ENCODE measurements around the gene COMT. TPM values are rescaled to one million over a fixed set of nuclear protein-coding genes. Genes with fewer than 3 reads are reported as not detected.

Gene COMT
- total and polyA plus RNA-seq, 9 of the 15 experiments (the other 6 are each of a cell fraction or from before 2014, with no cell fraction given), result 12.5 to 351 (median 155) TPM

DNA sequence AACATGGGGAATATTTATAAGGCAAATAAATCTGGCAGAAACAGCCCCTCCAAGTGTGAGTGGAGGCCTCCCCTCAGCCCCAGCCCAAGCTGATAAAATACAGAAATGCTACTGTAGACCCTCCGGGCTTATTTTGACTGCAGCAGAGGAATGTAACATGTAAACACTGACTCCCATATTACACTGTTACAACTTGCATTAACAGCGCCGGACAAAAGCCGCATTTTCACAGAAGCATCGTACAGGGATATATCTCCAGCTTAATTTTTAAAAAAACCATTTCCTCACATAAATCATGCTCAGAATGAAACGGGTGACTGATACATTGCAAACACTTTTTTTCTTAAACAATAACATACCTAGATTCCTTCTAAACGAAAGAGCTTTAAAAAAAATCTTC is 36.6 kb upstream of the COMT start:
- WGBS (ENCODE audit: insufficient coverage, low coverage, missing lambda C conversion rate), result 64% methylated on average over 7 of the region's 7 CpGs
- H3K4me2 ChIP-seq (ENCODE audit: insufficient read depth, low read length), result no peak overlapping the region
- H3K36me3 ChIP-seq (ENCODE audit: control insufficient read depth, insufficient read depth, low read length), result peaks cover 9% of the 10 kb centered on the region; the same call in 2 of the 3 replicates
- no peak overlapping the region for H3K9ac ChIP-seq (ENCODE audit: insufficient read depth in 1 of 2, low read depth in 2 of 2, low read length in 2 of 2)
- no peak for TF ChIP-seq CBX1 (IDR thresholded peaks at IDR 0.05; ENCODE audit: low read depth)
- TF ChIP-seq, protein P1, sequence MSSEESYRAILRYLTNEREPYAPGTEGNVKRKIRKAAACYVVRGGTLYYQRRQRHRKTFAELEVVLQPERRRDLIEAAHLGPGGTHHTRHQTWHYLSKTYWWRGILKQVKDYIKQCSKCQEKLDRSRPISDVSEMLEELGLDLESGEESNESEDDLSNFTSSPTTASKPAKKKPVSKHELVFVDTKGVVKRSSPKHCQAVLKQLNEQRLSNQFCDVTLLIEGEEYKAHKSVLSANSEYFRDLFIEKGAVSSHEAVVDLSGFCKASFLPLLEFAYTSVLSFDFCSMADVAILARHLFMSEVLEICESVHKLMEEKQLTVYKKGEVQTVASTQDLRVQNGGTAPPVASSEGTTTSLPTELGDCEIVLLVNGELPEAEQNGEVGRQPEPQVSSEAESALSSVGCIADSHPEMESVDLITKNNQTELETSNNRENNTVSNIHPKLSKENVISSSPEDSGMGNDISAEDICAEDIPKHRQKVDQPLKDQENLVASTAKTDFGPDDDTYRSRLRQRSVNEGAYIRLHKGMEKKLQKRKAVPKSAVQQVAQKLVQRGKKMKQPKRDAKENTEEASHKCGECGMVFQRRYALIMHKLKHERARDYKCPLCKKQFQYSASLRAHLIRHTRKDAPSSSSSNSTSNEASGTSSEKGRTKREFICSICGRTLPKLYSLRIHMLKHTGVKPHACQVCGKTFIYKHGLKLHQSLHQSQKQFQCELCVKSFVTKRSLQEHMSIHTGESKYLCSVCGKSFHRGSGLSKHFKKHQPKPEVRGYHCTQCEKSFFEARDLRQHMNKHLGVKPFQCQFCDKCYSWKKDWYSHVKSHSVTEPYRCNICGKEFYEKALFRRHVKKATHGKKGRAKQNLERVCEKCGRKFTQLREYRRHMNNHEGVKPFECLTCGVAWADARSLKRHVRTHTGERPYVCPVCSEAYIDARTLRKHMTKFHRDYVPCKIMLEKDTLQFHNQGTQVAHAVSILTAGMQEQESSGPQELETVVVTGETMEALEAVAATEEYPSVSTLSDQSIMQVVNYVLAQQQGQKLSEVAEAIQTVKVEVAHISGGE (CRISPR knock-in tag; IDR thresholded peaks at IDR 0.05), result no peak
- TF ChIP-seq STAT5A (IDR thresholded peaks at IDR 0.05; ENCODE audit: borderline replicate concordance, low read length), result no peak
- TF ChIP-seq MYNN (IDR thresholded peaks at IDR 0.05), result no peak
- TF ChIP-seq MYNN (CRISPR knock-in tag; IDR thresholded peaks at IDR 0.05), result no peak
- no peak for TF ChIP-seq SNRNP70 (optimal IDR thresholded peaks at IDR 0.05; ENCODE audit: low read depth, low read length)
- no peak for TF ChIP-seq U2AF1 (optimal IDR thresholded peaks at IDR 0.05; ENCODE audit: low read depth, low read length)
- TF ChIP-seq, protein P2, sequence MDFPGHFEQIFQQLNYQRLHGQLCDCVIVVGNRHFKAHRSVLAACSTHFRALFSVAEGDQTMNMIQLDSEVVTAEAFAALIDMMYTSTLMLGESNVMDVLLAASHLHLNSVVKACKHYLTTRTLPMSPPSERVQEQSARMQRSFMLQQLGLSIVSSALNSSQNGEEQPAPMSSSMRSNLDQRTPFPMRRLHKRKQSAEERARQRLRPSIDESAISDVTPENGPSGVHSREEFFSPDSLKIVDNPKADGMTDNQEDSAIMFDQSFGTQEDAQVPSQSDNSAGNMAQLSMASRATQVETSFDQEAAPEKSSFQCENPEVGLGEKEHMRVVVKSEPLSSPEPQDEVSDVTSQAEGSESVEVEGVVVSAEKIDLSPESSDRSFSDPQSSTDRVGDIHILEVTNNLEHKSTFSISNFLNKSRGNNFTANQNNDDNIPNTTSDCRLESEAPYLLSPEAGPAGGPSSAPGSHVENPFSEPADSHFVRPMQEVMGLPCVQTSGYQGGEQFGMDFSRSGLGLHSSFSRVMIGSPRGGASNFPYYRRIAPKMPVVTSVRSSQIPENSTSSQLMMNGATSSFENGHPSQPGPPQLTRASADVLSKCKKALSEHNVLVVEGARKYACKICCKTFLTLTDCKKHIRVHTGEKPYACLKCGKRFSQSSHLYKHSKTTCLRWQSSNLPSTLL (IDR thresholded peaks at IDR 0.05), result no peak
- TF ChIP-seq, protein P3, sequence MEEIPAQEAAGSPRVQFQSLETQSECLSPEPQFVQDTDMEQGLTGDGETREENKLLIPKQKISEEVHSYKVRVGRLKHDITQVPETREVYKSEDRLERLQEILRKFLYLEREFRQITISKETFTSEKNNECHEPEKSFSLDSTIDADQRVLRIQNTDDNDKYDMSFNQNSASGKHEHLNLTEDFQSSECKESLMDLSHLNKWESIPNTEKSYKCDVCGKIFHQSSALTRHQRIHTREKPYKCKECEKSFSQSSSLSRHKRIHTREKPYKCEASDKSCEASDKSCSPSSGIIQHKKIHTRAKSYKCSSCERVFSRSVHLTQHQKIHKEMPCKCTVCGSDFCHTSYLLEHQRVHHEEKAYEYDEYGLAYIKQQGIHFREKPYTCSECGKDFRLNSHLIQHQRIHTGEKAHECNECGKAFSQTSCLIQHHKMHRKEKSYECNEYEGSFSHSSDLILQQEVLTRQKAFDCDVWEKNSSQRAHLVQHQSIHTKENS (CRISPR knock-in tag; IDR thresholded peaks at IDR 0.05), result no peak
- no peak for TF ChIP-seq PURB (CRISPR knock-in tag; IDR thresholded peaks at IDR 0.05; ENCODE audit: low read depth)
- no peak for TF ChIP-seq EGR1 (conservative IDR thresholded peaks at IDR 0.05)
- no peak for TF ChIP-seq ZNF436 (CRISPR knock-in tag; IDR thresholded peaks at IDR 0.05)
- TF ChIP-seq POLR2AphosphoS5 (IDR thresholded peaks at IDR 0.05; ENCODE audit: control insufficient read depth, insufficient read depth, low read depth, low read length), result no peak
- no peak for TF ChIP-seq POLR2G (IDR thresholded peaks at IDR 0.05; ENCODE audit: low read depth, low read length)
- TF ChIP-seq XRCC5 (IDR thresholded peaks at IDR 0.05; ENCODE audit: low read depth, low read length), result no peak
- TF ChIP-seq PTBP1 (IDR thresholded peaks at IDR 0.05; ENCODE audit: low read depth, low read length), result no peak
- H3K4me1 ChIP-seq (replicated peaks in 1 of 2; ENCODE audit: control insufficient read depth in 2 of 2, insufficient read depth in 2 of 2, low read length in 2 of 2), result peaks cover 2 to 41% of the 10 kb centered on the region in 2 experiments; a peak in 4 of 5 replicates
- no peak overlapping the region for H3K4me3 ChIP-seq
- H3K9me3 ChIP-seq (replicated peaks; ENCODE audit: control insufficient read depth, insufficient read depth, low read depth, low read length), result no peaks in the 10 kb centered on the region
- H3K27me3 ChIP-seq (ENCODE audit: control insufficient read depth in 2 of 2, insufficient read depth in 2 of 2, low read length in 2 of 2), result no peaks in the 10 kb centered on the region; a peak in 1 of 5 replicates
- no peak for FAIRE-seq
- no peak overlapping the region for H3K27ac ChIP-seq (ENCODE audit: extremely low read depth, low read depth, low read length)
- H3K9me1 ChIP-seq (ENCODE audit: control insufficient read depth, insufficient read depth, low read length), result no peaks in the 10 kb centered on the region
- H4K20me1 ChIP-seq (replicated peaks; ENCODE audit: control insufficient read depth, insufficient read depth, low read length), result peaks cover 3% of the 10 kb centered on the region; the same call in 1 of the 2 replicates
- no peak overlapping the region for H2AFZ ChIP-seq (ENCODE audit: low read depth, low read length)
- in situ Hi-C loops (cut with MboI) (no loop called here), intact Hi-C loops (cut with micrococcal nuclease) (loop anchor here (1.0 kb wide), 1 partner anchor 175 kb away; no protein-coding TSS in a partner anchor)
- DNase-seq (ENCODE audit: extremely low read depth in 1 of 4, low spot score in 3 of 4), result no peak
- ChIA-PET POLR2A (interaction anchor here (0.7 to 11.2 kb wide), 13 partner anchors 8 to 175 kb away, joined by 3 to 141 read pairs (median 4); no protein-coding TSS in a partner anchor), CTCF (ENCODE audit: low intra/inter-chr PET ratio) (interaction anchor here (1.4 kb wide), 1 partner anchor 174 kb away, joined by 4 read pairs; no protein-coding TSS in a partner anchor)
- no TSS peak for BruUV-seq (replicated peaks)
- no peak for ATAC-seq
- H3K79me2 ChIP-seq (ENCODE audit: control insufficient read depth, insufficient read depth, low read length), result no peaks in the 10 kb centered on the region
